Trophoblast cell (in vitro differentiated cells and primary cell): ENCODE data around the gene ZNF774.

Experiments used
- DNase-seq, 2 donors: peaks; one replicate each; pipeline ENCODE4 v3.0.0-alpha.2; 2016
- H2AFZ ChIP-seq: 2 replicates; pipeline ENCODE4 v1.6.1; 2013; ENCODE audit warnings: low read length, moderate library complexity, mild to moderate bottlenecking; ENCODE audit not compliant: insufficient read depth, poor library complexity
- H2AK5ac ChIP-seq: 2 replicates; pipeline ENCODE4 v1.6.1; 2013; ENCODE audit warnings: mild to moderate bottlenecking, low read length
- H2BK120ac ChIP-seq: 2 replicates; pipeline ENCODE4 v1.6.1; 2013; ENCODE audit warnings: low read length, mild to moderate bottlenecking, moderate library complexity; ENCODE audit not compliant: insufficient read depth, poor library complexity
- H2BK12ac ChIP-seq: 2 replicates; pipeline ENCODE4 v1.6.1; 2013; ENCODE audit warnings: mild to moderate bottlenecking, low read length, moderate library complexity
- H2BK5ac ChIP-seq: 2 replicates; pipeline ENCODE4 v1.6.1; 2013; ENCODE audit warnings: low read length, low read depth, moderate library complexity, mild to moderate bottlenecking; ENCODE audit not compliant: poor library complexity
- H3K14ac ChIP-seq: 2 replicates; pipeline ENCODE4 v1.6.1; 2013; ENCODE audit warnings: mild to moderate bottlenecking, low read length
- H3K18ac ChIP-seq: 2 replicates; pipeline ENCODE4 v1.6.1; 2013; ENCODE audit warnings: mild to moderate bottlenecking, low read length
- H3K23ac ChIP-seq: 2 replicates; pipeline ENCODE4 v1.6.1; 2013; ENCODE audit warnings: low read length
- H3K27ac ChIP-seq: 2 replicates; pipeline ENCODE4 v1.5.1; 2013; ENCODE audit warnings: low read depth, mild to moderate bottlenecking, inconsistent platforms, low read length, moderate library complexity
- H3K27me3 ChIP-seq: 2 replicates; pipeline ENCODE4 v1.6.1; 2013; ENCODE audit warnings: inconsistent platforms, mild to moderate bottlenecking, low read length, moderate library complexity; ENCODE audit not compliant: insufficient read depth
- H3K36me3 ChIP-seq, 2 experiments: 1 replicate in 1 of 2; 2 replicates in 1 of 2; pipeline ENCODE4 v1.6.1; 2013; ENCODE audit warnings: low read length in 2 of 2, mild to moderate bottlenecking in 2 of 2, moderate library complexity in 1 of 2; ENCODE audit not compliant: insufficient read depth in 2 of 2, control insufficient read depth in 1 of 2
- H3K4ac ChIP-seq: 2 replicates; pipeline ENCODE4 v1.6.1; 2013; ENCODE audit warnings: low read depth, mild to moderate bottlenecking, low read length, moderate library complexity
- H3K4me1 ChIP-seq, 2 experiments: 1 replicate in 1 of 2; 2 replicates in 1 of 2; pipeline ENCODE4 v1.6.1; 2013; ENCODE audit warnings: low read length in 2 of 2, mild to moderate bottlenecking in 2 of 2, moderate library complexity in 1 of 2; ENCODE audit not compliant: insufficient read depth in 2 of 2, control insufficient read depth in 1 of 2
- H3K4me2 ChIP-seq: 2 replicates; pipeline ENCODE4 v1.6.1; 2013; ENCODE audit warnings: inconsistent platforms, mild to moderate bottlenecking, low read length, moderate library complexity
- H3K4me3 ChIP-seq: 2 replicates; pipeline ENCODE4 v1.5.1; 2013; ENCODE audit warnings: mild to moderate bottlenecking, low read depth, low read length, inconsistent platforms
- H3K79me1 ChIP-seq: one replicate; pipeline ENCODE4 v1.6.1; 2013; ENCODE audit warnings: low read length
- H3K79me2 ChIP-seq: 2 replicates; pipeline ENCODE4 v1.6.1; 2013; ENCODE audit warnings: low read length, mild to moderate bottlenecking; ENCODE audit not compliant: control insufficient read depth, insufficient read depth, poor library complexity
- H3K9ac ChIP-seq: 2 replicates; pipeline ENCODE4 v1.6.1; 2013; ENCODE audit warnings: mild to moderate bottlenecking, low read length
- H3K9me3 ChIP-seq: 2 replicates; pipeline ENCODE4 v1.6.1; 2013; ENCODE audit warnings: low read depth, mild to moderate bottlenecking, control low read depth, inconsistent platforms, low read length; ENCODE audit not compliant: insufficient read depth
- H4K12ac ChIP-seq: 2 replicates; pipeline ENCODE4 v1.6.1; 2013; ENCODE audit warnings: low read depth, mild to moderate bottlenecking, low read length, moderate library complexity
- H4K8ac ChIP-seq: 2 replicates; pipeline ENCODE4 v1.6.1; 2013; ENCODE audit warnings: low read depth, mild to moderate bottlenecking, low read length, moderate library complexity
- H4K91ac ChIP-seq: one replicate; pipeline ENCODE4 v1.6.1; 2013; ENCODE audit warnings: low read depth, mild to moderate bottlenecking, low read length, moderate library complexity
- WGBS: extraction: QIAGEN DNeasy Blood & Tissue Kit; methylation state at CpG from one replicate; pipeline ENCODE4 v1.1.7; 2013; ENCODE audit warnings: missing lambda C conversion rate; ENCODE audit not compliant: insufficient read length, insufficient coverage; ENCODE audit errors: extremely low coverage; 5-methylcytosine and 5-hydroxymethylcytosine counted together

ZNF774 gene

GRCh38 chr15:90386221-90386620 is 34.1 kb downstream of the ZNF774 start:
- Histone ChIP-seq H3K9me3 (no peaks in the 10 kb centered on the region), H2BK12ac (no peak overlapping the region), H3K9ac (no peak overlapping the region), H2BK120ac (no peak overlapping the region), H2AK5ac (no peak overlapping the region), H4K8ac (no peak overlapping the region), H3K27me3 (no peaks in the 10 kb centered on the region), H3K4me1 (peaks cover 0 to 6% of the 10 kb centered on the region in 2 experiments), H2BK5ac (no peak overlapping the region), H3K23ac (no peak overlapping the region), H3K4me3 (no peak overlapping the region), H3K4me2 (no peak overlapping the region), H4K12ac (no peak overlapping the region), H3K27ac (no peak overlapping the region), H4K91ac (no peak overlapping the region), H3K4ac (no peak overlapping the region), H3K79me1 (peaks cover 11% of the 10 kb centered on the region), H2AFZ (no peak overlapping the region), H3K18ac (no peak overlapping the region), H3K14ac (no peak overlapping the region), H3K79me2 (peaks cover 16% of the 10 kb centered on the region), H3K36me3 (peaks cover 4% of the 10 kb centered on the region in 2 experiments)
- no peak for DNase-seq
- no CpG with 5 or more reads among the region's 2 CpGs for WGBS

- Histone ChIP-seq H4K91ac (peak within 1 kb of the TSS; percentile 85), H2AK5ac (peak within 1 kb of the TSS; percentile 99), H3K9me3 (no peaks in the 10 kb centered on the region), H2BK120ac (peak within 1 kb of the TSS; percentile 100), H3K4ac (peak within 1 kb of the TSS; percentile 100), H3K4me1 (peaks cover 0 to 8% of the 10 kb centered on the region in 2 experiments), H2BK12ac (peak within 1 kb of the TSS; percentile 95), H3K27me3 (no peaks in the 10 kb centered on the region), H3K36me3 (peaks cover 5 to 9% of the 10 kb centered on the region in 2 experiments), H3K79me1 (peaks cover 11% of the 10 kb centered on the region), H3K18ac (peak within 1 kb of the TSS; percentile 100), H3K4me2 (peak within 1 kb of the TSS; percentile 71), H3K14ac (peak within 1 kb of the TSS; percentile 100), H2AFZ (peak within 1 kb of the TSS; percentile 79), H4K8ac (peak within 1 kb of the TSS; percentile 98), H2BK5ac (peak within 1 kb of the TSS; percentile 98), H3K4me3 (peak within 1 kb of the TSS; percentile 95), H3K9ac (peak within 1 kb of the TSS; percentile 90), H3K79me2 (peaks cover 18% of the 10 kb centered on the region), H4K12ac (peak within 1 kb of the TSS; percentile 91), H3K23ac (no peak within 1 kb of the TSS), H3K27ac (peak within 1 kb of the TSS; percentile 94)
- DNase-seq, result peak; percentile 98
- WGBS, result no CpG with 5 or more reads among the region's 62 CpGs
Measured at GRCh38 chr15:90387534-90388461, 35.7 kb downstream of the ZNF774 start, which contains the start of gene IQGAP1. Gene IQGAP1, plus strand, starts transcription at chr15:90388242. Its CDS starts 100 bp downstream, at chr15:90388342.

GRCh38 chr15:90388462-90389380 is 36.6 kb downstream of the ZNF774 start:
- Histone ChIP-seq H3K18ac (peak overlapping the region; percentile 100), H4K12ac (peak overlapping the region; percentile 91), H3K4me2 (peak overlapping the region; percentile 71), H2BK120ac (peak overlapping the region; percentile 100), H3K79me2 (peaks cover 20% of the 10 kb centered on the region), H3K36me3 (peaks cover 5 to 9% of the 10 kb centered on the region in 2 experiments), H3K27ac (peak overlapping the region; percentile 94), H3K79me1 (peaks cover 11% of the 10 kb centered on the region), H3K9ac (peak overlapping the region; percentile 90), H3K23ac (no peak overlapping the region), H3K27me3 (no peaks in the 10 kb centered on the region), H2AK5ac (peak overlapping the region; percentile 99), H2AFZ (peak overlapping the region; percentile 79), H3K4ac (peak overlapping the region; percentile 100), H2BK5ac (peak overlapping the region; percentile 98), H4K91ac (peak overlapping the region; percentile 85), H3K9me3 (no peaks in the 10 kb centered on the region), H3K4me1 (peaks cover 0 to 8% of the 10 kb centered on the region in 2 experiments), H2BK12ac (peak overlapping the region; percentile 95), H3K14ac (peak overlapping the region; percentile 100), H3K4me3 (peak overlapping the region; percentile 95), H4K8ac (peak overlapping the region; percentile 98)
- WGBS, result no CpG with 5 or more reads among the region's 52 CpGs
- peak; percentile 27 to 48 for DNase-seq

- H3K79me1 ChIP-seq, result peaks cover 11% of the 10 kb centered on the region
- no peak overlapping the region for H2BK120ac ChIP-seq
- peak overlapping the region; percentile 8 for H4K91ac ChIP-seq
- H3K18ac ChIP-seq, result no peak overlapping the region
- H3K14ac ChIP-seq, result peak overlapping the region; percentile 24
- peaks cover 23% of the 10 kb centered on the region for H3K79me2 ChIP-seq
- no peak overlapping the region for H4K12ac ChIP-seq
- H3K4ac ChIP-seq, result peak overlapping the region; percentile 100
- no peak overlapping the region for H3K9ac ChIP-seq
- H4K8ac ChIP-seq, result no peak overlapping the region
- H2AK5ac ChIP-seq, result no peak overlapping the region
- no peak overlapping the region for H2BK12ac ChIP-seq
- no peak overlapping the region for H3K27ac ChIP-seq
- H3K4me2 ChIP-seq, result peak overlapping the region; percentile 71
- H3K4me1 ChIP-seq, result peaks cover 2 to 8% of the 10 kb centered on the region in 2 experiments
- H3K36me3 ChIP-seq, result peaks cover 5 to 9% of the 10 kb centered on the region in 2 experiments
- no peaks in the 10 kb centered on the region for H3K27me3 ChIP-seq
- DNase-seq, result no peak
- H3K23ac ChIP-seq, result no peak overlapping the region
- H2BK5ac ChIP-seq, result no peak overlapping the region
- H2AFZ ChIP-seq, result no peak overlapping the region
- H3K4me3 ChIP-seq, result peak overlapping the region; percentile 10
- no peaks in the 10 kb centered on the region for H3K9me3 ChIP-seq
- WGBS, result no CpG with 5 or more reads among the region's 6 CpGs
Measured at GRCh38 chr15:90389513-90389912, 37.4 kb downstream of the ZNF774 start.
